Stimulated activated naive CD8-positive, alpha-beta T cell treated with anti-CD3 and anti-CD28 coated beads, Interleukin-15, Interleukin-2, amounts not matched to agents 100 U/mL and 50 U/mL, for 24 hours (primary cell): Measurements from ENCODE around the gene ACTR2.

ENCODE experiments used
- ATAC-seq: fragments of 150-1000 bp; cut with Tn5 transposase; one replicate; pipeline ENCODE4 v1.10.0; 2021
- DNase-seq: peaks from one replicate; pipeline ENCODE4 v3.0.0; 2021

Gene ACTR2

DNA sequence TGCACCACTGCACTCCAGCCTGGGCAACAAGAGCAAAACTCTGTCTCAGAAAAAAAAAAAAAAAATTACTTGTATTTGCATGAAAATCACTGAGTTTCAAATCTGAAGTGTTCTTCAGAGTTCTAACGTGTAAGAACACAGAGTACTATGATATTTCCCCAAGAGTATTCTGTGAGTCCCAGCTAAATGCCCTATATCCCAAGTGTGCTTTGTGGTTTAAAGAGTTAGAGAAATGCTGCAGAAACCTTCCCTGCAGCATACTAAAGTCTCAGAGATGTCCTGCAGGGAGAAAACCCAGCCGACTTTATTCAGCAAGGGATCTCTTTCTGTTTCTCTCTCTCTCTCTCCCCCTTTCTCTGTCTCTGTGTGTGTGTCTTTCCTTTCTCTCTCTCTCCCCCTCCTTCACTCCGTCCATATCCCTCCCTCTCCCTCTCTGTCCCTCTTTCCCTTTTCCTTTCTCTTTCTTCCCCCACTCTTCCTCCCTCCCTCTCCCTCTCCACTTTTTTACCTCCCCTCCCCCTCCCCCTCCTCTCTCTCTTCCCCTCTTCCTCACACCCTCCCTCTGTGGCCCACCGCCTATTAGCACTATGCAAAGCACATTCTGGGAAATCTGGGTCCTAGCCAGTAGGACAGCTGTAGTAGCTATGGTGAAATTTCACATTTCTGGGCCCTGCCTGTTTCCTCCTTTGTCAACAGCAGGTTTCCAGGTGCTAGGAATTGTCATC, 54.2 kb downstream of the ACTR2 start:
- ATAC-seq, result no peak

DNA sequence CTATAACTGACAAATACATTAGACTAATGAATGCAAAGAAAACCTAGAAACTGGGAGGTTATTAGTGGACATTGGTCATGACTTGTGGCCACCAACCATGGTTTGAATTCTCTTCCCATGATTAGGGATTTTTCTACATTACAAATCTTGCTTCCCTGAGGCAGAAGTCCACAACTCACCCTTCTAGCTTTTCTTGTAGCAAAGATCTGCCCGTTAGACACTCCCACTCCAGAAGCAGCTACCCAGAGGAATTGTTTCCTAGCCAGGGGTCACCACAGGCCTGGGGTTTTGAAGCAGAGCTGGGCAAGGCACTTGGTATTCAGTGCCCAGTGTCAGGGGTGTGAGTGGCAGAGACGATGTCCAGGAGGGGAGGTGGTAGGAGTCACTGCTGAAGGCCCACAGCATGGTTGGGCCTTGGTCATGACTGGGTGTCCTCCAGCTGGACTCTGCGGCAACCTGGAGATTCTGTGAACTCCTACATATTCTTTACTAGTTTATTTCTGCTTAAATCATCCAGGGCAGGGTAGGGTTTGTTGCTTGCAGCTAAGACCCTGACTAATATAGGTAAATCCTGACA, 54.9 kb downstream of the ACTR2 start:
- DNase-seq (no peak), ATAC-seq (no peak)

More for the DNA sequence above, 54.2 kb downstream of the ACTR2 start:
- DNase-seq, result no peak

DNA sequence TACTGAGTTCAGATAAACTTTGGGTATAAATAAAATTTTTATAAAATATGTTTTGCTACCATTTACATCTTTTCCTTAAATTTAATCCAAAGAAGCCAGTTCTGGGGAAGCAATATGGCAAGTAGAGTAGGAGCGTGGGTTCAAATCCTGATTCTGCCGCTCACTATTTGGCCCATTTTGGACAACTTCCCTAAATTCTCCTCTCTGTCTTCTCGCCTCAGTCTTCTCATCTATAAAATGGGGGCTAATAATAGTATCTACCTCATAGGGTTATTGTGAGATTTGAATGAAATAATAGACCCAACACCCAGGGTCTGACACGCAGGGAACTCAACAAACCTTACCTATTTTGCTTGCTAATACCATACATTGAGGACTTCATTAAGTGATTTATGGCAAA, 59.7 kb downstream of the ACTR2 start:
- ATAC-seq (no peak), DNase-seq (no peak)

DNA sequence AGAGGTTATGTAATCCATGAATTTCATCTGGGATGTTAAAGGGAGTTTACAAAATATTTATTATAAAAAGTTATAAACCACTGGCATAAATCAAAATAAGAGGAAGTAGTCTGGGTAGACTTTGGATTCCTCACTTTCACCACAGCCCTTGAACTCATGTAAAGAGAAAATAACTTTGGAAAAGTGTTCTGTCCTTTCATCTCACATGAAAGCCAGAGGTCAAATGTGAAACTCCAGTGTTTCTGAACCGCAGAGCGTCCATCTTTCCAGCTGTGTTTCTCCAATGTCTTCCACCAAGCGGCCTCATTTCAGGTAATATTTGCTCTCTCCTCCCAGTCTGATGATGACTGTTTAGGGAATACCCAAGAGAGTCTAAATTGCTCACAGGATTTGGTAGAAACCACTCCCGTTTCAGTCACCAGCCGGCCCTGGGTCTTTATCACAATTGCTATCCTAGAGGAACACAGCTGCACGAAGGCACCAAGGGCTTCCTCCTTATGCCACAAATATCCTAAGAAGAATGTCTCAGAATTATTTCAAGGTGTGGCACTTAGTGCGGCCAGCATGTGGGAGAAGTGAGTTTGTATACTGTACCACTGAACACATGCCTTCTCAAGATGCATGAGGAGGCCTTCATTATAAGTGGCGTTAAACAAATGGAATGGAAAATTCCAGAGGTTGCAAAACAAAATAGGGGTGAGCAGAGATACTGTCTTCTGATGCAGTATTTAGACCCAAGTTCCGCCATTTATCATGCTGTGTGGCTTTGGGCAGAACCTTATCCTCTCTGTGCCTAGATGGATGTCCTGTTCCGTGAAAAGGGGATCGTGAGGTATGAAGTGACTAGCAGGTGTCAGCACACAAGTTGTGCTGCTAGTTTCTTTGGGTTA, 63.8 kb downstream of the ACTR2 start:
- DNase-seq, result no peak

DNA sequence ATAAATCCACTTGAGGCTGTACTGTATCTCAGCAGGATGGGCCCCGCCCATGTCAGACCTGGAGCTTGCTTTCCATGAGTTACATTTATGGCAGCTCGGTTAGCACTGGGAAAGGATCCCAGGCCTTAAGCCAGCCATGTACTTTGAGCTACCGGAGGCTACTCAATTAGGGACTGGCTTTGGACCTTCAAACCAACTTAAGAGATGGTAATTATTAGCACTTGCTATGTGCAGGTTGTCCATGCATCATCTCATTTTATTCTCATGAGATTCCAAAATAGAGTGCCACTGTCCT, 64.4 kb downstream of the ACTR2 start:
- DNase-seq (no peak), ATAC-seq (no peak)

More for the DNA sequence above, 63.8 kb downstream of the ACTR2 start:
- ATAC-seq, result no peak

DNA sequence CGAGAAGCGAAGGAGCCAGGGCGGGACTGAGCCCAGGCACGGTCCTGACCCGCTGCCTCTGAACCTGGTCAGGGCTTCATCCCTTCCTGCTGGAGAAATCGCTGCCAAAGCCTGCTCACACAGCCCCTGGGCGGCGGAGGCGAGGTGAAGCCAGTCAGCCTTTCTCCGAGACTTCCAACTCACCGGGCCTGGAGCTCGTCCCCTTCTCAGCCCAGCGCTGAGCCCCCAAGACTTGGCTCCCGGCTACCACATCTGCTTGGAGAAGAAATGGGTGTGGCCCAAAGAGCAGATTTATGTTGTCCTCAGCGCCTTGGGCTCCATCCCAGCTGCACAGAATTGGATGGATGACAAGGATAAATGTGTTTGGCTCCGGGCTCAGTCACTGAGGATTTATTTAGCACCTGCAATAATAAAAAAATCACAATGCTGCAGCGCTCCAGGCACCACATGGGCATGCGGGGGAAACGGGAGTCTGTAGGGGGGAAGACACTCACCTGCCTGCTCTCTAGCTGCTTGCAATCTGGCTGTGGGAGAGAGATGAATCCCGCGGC, 64.9 kb downstream of the ACTR2 start:
- ATAC-seq, result no peak

DNA sequence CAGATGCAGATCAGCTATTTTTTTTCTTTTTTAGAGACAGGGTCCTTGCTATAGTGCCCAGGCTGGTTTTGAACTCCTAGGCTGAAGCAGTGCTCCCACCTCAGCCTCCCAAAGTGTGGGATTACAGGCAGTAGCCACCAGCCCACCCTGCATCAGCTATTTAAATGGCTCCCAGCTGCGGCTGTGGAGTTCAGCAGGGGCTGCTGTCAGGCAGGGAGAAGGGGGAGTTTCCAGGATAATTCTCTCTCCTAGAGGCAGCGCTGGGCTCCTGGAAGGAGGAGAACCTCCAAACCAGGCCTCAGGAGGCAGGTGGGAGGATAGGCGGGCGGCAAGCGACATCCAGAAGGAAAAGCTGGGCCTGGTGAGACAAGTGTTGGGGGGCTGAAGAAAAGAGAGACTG, 65.7 kb downstream of the ACTR2 start:
- ATAC-seq (no peak), DNase-seq (no peak)

More for the DNA sequence above, 64.9 kb downstream of the ACTR2 start:
- no peak for DNase-seq

DNA sequence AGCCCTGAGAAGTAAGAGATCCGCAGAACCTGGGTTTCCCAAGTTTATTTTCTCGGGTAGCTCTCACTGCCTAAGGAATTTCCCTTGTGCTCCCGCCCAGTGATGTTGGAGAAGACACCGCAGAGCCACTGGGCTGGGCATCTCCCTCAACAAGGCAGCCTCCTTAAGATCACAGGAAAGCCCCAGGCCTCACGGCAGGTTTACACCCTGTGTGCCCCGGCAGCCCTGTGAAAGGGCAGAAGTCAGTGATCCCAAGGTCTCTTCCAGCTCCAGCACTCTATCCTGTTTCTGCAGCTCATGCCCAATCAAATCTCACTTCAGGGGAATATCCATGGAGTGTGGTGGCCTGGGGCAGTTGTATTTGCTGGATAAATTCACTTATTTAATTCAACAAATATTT, 66.5 kb downstream of the ACTR2 start:
- DNase-seq (no peak), ATAC-seq (no peak)

DNA sequence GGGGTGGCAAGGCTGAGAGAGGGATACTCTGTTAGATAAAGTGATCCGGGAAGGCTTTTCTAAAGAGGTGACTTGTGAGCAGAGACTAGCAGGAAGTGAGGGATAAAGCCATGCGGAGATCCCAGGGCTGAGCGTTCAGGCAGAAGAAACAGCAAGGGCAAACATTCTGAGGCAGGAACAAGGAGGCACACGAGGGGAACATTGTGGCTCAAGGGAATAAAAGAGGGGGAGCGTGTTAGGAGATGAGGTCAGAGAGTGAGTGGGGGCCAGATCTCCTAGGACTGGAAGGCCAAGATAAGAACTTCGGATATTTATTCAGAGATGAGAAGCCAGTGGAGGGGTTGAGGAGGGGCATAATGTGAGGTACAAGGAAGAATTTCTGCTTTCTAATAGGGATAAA, 67.1 kb downstream of the ACTR2 start:
- no peak for DNase-seq
- no peak for ATAC-seq

DNA sequence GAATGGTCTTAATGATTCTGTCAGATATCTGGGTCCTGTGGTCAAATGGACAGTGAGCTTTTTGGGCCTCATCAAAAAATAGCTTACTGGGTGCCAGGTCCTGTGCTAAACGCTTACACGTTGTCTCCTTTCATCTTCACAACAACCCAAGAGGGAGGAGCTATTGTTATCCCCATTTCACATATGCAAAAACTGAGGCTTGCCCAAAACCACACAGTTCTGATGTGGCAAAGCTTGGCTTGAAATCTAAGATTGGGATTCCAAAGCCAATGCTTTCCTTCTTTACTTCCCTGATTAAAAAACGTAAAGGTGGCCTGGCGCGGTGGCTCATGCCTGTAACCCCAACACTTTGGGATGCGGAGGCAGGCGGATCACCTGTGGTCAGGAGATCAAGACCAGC, 69.3 kb downstream of the ACTR2 start:
- DNase-seq, result no peak
- ATAC-seq, result no peak

DNA sequence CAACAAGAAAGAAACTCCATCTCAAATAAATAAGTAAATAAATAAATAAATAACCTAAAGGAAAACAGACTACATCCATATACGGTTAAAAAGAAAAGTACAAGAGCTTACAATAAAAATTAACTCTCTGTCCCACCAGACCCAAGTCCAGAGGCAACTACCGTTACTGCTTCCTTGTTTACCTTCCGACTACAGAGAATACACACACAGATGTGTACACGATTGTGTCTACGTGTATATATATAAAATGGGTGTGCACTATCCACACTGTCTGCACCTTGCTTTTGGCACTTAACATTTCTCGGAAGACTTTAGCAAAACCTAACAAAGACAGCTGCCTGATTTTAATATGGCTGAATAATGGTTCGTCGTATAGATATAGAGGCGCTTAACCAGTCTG, 69.9 kb downstream of the ACTR2 start:
- no peak for DNase-seq
- no peak for ATAC-seq

DNA sequence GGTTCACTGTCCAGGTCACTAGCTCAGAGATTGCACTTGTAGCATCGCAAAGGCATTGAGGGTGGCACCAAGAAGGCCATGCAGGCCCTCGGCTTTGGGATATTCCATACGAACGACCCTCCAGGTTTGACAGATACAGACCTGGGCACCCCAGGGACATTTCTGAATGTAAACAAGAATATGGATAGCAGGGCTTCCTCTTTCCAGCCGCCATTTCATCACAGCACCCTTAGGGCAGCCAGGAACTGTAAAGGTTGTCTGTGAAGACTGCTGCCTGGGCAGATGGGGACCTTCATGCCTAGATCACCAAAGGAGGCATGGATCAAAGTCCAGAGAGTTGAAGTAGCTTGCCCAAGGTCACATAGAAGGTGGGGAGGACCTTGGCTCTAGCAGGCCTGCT, 70.5 kb downstream of the ACTR2 start:
- ATAC-seq (no peak), DNase-seq (no peak)

DNA sequence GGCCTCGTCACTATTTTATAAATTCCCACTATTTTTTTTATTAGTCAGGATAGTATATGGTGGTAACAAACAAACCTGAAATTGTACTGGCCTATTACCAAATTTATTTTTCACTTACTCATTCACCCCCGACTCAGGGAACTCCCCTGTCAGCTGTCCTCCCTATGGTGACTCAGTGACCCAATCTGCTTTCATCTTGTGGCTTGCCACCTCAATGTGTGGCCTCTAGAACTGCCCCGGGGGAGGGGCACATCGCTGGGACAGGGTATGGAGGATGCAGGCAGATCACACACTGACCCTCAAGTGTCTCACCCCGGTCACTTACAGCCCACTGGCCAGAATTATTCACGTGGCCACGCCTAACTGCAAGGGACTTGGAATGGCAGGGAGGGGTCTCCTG, 71.6 kb downstream of the ACTR2 start:
- DNase-seq (peak; percentile 82), ATAC-seq (peak; percentile 65)

DNA sequence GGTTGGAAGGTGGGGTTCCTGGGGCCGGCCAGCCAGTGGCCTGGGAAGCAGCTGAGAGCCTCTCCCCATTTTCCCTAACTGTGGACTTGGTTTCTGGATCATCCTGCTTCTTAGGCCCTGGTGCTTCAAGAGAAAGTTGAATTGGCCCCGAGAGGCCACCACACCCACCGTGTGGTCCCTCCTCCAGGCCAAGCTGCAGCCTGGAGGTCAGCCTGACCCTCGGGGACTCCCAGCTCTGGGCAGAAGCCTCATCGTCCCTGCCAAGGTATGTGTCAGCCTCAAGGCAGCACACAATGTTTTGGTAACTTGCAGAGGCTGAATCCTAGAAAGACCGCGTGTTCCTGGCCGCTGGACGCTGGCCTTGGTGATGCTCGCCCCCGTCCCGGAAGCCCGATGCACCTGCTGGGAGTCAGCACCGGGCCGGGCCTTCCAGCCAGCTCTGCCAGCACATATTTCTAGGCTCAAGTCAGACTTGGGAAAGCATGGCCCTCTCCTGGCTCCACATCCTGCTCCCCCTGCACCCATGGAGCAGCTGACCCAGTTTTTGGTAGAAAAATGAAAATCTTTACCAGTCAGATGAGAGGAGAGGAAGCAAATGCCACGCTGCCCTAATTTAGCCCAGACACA, 72.6 kb downstream of the ACTR2 start:
- DNase-seq (no peak), ATAC-seq (no peak)

DNA sequence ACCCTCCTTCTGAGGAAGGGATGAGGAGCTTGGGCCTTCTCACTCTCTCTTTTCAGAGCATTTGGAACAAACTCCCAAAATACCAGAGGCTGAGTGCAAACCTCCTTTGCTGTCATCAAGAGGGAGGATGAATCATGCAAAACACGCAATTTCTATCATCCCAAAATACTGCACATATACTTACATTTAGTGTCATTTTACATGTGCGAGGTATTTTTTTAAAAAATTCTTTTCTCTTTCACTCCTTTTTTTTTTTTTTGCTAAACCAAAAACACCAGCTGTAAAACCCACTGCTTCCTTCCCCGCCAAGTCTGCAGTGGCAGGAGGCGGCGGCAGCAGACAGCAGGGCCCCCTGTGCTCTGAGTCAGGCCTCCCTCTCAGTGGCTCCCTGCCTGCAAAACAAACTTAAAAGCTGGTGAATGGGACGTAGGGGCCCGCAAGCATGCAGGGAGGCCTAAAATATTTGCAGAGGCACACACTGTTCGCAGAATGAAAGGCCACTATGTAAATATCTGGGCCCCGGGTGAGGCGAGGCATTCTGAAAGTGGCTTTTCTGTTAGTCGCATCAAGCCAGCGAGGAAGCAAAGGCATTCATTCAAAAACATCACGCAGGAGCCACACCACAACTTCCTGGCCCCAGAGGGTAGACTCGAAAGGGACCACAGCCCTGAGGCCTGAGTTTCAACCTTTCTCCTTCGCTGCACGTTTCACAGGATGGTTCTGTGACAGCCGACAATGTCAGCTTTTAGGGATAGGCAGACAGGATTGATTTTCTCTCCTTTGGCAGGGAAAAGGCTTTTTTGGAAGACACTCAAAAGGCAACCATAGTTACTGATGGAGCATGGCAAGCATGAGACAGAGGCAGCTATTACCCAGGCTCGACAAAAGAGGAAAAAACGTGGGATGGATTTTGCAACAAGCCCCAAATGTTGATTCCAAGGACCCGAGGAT, 73.4 kb downstream of the ACTR2 start:
- peak; percentile 80 for DNase-seq
- peak; percentile 95 for ATAC-seq

DNA sequence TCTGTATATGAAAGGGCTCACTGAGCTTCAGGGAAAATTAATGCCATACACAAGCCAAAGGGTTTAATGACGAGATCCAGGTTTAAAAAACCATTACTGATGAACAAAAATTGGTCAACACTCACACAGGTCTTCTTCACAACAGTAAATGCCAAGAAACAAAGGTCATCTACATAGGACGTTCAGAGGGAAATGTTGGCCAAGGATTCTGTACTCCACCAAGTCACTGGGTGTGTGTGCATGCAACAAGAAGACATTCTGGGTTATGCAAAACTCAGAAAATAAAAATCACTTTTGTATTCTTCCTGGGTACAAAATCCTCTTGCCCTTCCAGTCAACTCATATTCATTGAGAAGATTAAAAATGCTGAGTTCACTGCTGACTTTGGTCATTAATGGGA, 78.3 kb downstream of the ACTR2 start:
- no peak for ATAC-seq
- no peak for DNase-seq

DNA sequence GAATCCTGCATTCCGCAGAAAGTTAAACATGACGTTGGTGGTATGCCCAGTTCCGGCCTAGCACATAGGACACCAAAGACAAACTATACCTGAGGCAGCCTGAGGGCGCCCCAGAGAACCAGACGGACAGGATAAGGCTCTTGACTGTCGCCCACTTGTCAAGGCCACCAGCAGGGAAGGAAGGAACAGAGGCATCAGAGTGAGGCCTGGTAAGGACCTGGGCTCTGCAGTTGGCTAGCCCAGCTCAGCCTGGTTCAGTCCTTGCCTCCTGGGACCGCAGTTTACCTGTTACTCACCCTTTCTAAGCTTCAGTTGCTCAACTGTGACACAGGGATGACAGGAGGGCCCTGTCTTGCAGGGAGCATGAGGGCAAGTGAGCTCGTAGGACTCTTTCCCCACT, 82.1 kb downstream of the ACTR2 start:
- peak; percentile 19 for ATAC-seq

DNA sequence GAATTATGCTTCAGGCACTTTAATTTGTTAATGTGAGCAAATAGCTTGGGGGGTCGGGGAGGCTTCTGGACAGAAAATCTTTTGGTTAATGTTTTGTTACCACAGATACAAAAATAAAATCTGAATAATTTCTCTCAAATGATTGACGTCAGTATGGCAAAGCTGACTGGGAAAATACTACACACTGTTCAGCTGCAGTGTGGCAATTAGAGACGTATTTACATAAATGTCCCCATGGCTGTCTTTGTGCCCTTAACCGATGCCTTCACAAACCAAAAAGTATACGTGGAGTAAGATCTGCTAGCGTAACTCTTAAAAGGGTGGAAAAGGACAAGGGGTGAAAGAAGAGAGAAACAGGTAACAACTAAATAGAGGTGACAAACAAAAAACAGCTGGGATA, 83.4 kb downstream of the ACTR2 start:
- ATAC-seq (no peak), DNase-seq (no peak)

More for the DNA sequence above, 82.1 kb downstream of the ACTR2 start:
- no peak for DNase-seq

DNA sequence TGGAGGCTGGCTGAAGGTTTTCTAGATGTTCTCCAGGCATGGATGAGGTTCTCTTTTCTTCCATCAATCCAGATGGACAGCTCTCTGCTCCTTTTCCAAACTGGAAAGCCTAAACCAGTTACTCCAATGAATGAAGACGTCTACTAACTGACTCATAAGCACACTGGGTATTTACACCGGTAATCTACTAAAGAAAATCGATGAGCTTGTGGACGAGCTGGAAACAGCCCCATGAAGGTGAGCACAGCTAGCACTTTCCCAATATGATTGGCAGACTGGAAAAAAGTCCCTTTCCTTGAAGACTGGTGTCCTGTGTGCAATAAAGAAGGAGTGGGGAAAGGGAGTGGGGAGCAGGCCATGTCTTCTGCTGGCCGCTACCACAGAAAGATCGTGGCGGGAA, 84.0 kb downstream of the ACTR2 start:
- no peak for ATAC-seq
- no peak for DNase-seq

DNA sequence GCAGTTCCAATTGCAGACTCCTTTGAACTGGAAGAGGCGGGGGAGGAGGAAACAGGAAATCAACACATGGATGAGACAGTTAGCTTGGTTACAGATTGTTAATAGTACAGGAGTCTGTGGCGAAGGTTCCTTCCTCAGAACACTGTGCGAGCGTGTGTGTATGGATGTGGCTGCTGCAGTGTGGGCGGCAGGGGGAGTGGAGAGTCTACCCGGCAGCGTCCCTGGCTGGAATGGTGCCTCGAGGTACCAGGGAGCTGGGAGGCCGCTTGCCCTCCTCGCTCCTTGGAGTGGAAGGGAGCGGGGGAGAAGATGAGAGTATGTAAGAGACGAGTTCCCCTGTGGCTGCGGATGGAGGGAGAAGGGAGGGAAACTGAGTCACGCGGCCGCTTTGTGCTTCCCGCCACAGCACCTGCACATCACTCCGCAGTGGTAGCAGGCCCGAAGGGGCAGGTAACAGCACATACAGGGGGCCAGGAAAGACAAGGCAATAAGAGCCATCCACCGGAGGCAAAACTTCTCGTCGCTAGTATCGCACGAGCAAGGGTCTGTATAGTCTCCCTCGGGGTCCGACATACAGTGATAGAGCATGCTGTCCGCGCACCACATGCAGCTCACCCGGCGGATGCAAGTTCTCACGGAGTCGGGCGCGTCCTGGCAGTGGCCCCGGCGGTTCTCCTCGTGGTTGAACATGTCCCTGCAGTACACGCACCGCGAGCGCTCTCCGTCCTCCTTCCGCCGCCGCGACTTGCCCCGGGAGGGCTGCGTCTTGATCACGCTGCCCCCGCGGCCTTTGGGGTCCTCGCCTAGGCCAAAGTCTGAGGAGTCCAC, 85.7 kb downstream of the ACTR2 start:
- DNase-seq (no peak), ATAC-seq (no peak)

DNA sequence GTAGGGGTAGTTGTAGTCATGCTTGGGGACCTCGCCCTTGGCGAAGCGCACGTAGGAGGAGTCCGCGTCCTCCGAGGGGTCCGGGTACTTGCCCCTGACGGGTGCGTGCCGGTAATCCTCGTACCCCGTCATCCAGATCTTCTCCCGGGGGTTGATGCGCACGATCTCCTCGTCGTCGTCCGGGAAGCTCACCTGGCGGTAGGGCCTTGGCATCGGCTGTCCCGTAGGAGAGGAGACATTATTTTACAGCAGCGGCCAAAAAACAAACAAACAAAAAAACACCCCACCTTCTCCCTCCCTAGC, 86.3 kb downstream of the ACTR2 start:
- no peak for ATAC-seq
- no peak for DNase-seq
